Spleen (tissue), 11 donors: ENCODE results near the gene BCL3. TPM values are rescaled to one million over a fixed set of nuclear protein-coding genes. Genes with fewer than 3 reads are reported as not detected.

ENCODE experiments used
- DNase-seq: peaks from one replicate; pipeline ENCODE4 v3.0.0-alpha.2; 2020
- H3K27ac ChIP-seq, 8 donors: fragments of 200-600 bp; sonication (generic) in 7 of 8; 1 replicate in 4 of 8; 2 replicates in 4 of 8; pipeline versions ENCODE4 v1.5.0 to v1.8.0; 2016 to 2021; ENCODE audit warnings: inconsistent platforms in 4 of 8, mild to moderate bottlenecking in 4 of 8, moderate library complexity in 1 of 8
- H3K27me3 ChIP-seq, 7 donors: fragments of 200-600 bp; sonication (generic) in 6 of 7; replicated peaks in 1 of 7; 1 replicate in 4 of 7; 2 replicates in 3 of 7; pipeline versions ENCODE4 v1.5.0 to v1.8.0; 2016 to 2021; ENCODE audit warnings: inconsistent platforms in 3 of 7, mild to moderate bottlenecking in 1 of 7
- H3K36me3 ChIP-seq, 6 donors: fragments of 200-600 bp; sonication (generic) in 5 of 6; 1 replicate in 4 of 6; 2 replicates in 2 of 6; pipeline versions ENCODE4 v1.5.0 to v1.8.0; 2016 to 2021; ENCODE audit warnings: inconsistent platforms in 2 of 6
- H3K4me1 ChIP-seq, 6 donors: fragments of 200-600 bp; sonication (generic) in 5 of 6; 1 replicate in 3 of 6; 2 replicates in 3 of 6; pipeline versions ENCODE4 v1.5.0 to v1.8.0; 2016 to 2021; ENCODE audit warnings: inconsistent platforms in 3 of 6
- H3K4me3 ChIP-seq, 8 donors: fragments of 200-600 bp; sonication (generic) in 7 of 8; 1 replicate in 4 of 8; 2 replicates in 4 of 8; pipeline versions ENCODE4 v1.5.0 to v1.8.0; 2016 to 2021; ENCODE audit warnings: inconsistent platforms in 4 of 8, mild to moderate bottlenecking in 4 of 8, moderate library complexity in 2 of 8
- H3K9me3 ChIP-seq, 8 donors: fragments of 200-600 bp; sonication (generic) in 7 of 8; 1 replicate in 4 of 8; 2 replicates in 4 of 8; pipeline versions ENCODE4 v1.5.0 to v1.8.0; 2016 to 2021; ENCODE audit warnings: inconsistent platforms in 4 of 8
- POLR2A ChIP-seq, 3 donors: fragments of 450-650 bp; IDR thresholded peaks; one replicate each; pipeline ENCODE4 v1.5.1; 2017; ENCODE audit warnings: antibody characterized with exemption in 3 of 3, mild to moderate bottlenecking in 1 of 3
- POLR2AphosphoS5 ChIP-seq, 3 donors: sonication (generic); formaldehyde crosslinking; IDR thresholded peaks; one replicate each; pipeline ENCODE4 v1.5.1; 2017; ENCODE audit warnings: antibody characterized with exemption in 3 of 3
- WGBS, 5 donors: extraction: QIAGEN DNeasy Blood & Tissue Kit in 3 of 5; methylation state at CpG; one replicate each; pipeline versions ENCODE4 v1.1.5 to v1.1.7; 2013 to 2018; 5-methylcytosine and 5-hydroxymethylcytosine counted together
- intact Hi-C: fragments of 100-400 bp; cut with DNase I; formaldehyde crosslinking; loops from one replicate; pipeline ENCODE4 v1.15.0; 2023; ENCODE audit warnings: low total_unique reads
- polyA plus RNA-seq, 3 donors: library from polyadenylated mRNA; stranded (reverse); fragments of 200-250 nt; gene quantifications; one replicate each; pipeline ENCODE4 v1.2.1, GENCODE V29; 2013
- total RNA-seq, 7 donors: library from RNA; depleted of rRNA in 3 of 7; stranded (reverse); fragments of >200 nt in 3 of 7; fragmentation: NEBNext Ultra II Directional in 4 of 7; extraction: Animal tissue kit (Norgen Biotek cat#: 25700) in 4 of 7; gene quantifications; one replicate each; pipeline versions ENCODE4 v1.1.0 to v1.2.1, GENCODE V29; 2016 to 2021
- TF ChIP-seq, protein P1 (sequence below), 11 experiments: fragments of 200-600 bp in 7 of 11; fragments of 450-650 bp in 4 of 11; sonication (generic) in 4 of 11; IDR thresholded peaks in 8 of 11; conservative IDR thresholded peaks in 3 of 11; 1 replicate in 7 of 11; 2 replicates in 4 of 11; pipeline versions ENCODE4 v1.4.0 to v1.8.0; 2016 to 2021; ENCODE audit warnings: antibody characterized with exemption in 11 of 11, inconsistent platforms in 4 of 11, mild to moderate bottlenecking in 1 of 11
- donor health status: healthy with polysubstance abuse.
- donor health status: DM: no; HTN: no; CAD: no; lungs with moderate emphysema.
- donor health status: DM: no; HTN: no; CAD: no.
- donor health status: Bipolar disorder and iron deficiency.
- donor health status: healthy.
- donor health status: DM: no; HTN: no; CAD: no.
- donor health status: DM: yes; HTN: yes; CAD: no.

BCL3 gene
- total and polyA plus RNA-seq, 10 donors: 26.5 to 229 (median 76.9) TPM

DNA sequence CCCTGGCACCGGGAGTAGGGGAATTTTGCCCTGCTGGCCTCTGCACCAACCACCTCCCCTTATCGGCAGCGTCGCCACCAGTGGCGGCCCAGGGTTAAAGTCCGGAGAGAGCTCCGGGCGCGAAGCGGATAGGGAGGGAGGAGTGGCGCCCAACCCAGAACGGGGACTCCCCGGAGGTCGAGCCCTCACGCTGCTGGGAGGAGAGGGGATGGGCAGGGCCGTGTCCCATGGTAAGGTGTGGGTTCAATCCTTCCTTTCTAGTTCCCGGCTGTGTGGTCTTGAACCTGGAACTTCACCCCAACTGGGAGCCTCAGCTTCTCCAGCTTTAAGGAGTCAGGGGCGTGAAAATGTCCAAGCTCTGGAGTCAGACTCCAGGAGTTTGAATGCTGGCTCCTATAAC is 23.3 kb upstream of the BCL3 start:
- Histone ChIP-seq H3K36me3 (no peaks in the 10 kb centered on the region), H3K4me1 (peaks cover 34 to 91% (median 64%) of the 10 kb centered on the region in 6 donors), H3K9me3 (no peaks in the 10 kb centered on the region), H3K27ac (peak overlapping the region in 6 of 8 donors; percentile 15 to 77 (median 60)), H3K4me3 (peak overlapping the region in 1 of 8 donors; percentile 13), H3K27me3 (no peaks in the 10 kb centered on the region)
- intact Hi-C loops: loop anchor here (2.0 kb wide), 1 partner anchor 46 kb away; no protein-coding TSS in a partner anchor
- DNase-seq: peak; percentile 81
- TF ChIP-seq, protein P1, sequence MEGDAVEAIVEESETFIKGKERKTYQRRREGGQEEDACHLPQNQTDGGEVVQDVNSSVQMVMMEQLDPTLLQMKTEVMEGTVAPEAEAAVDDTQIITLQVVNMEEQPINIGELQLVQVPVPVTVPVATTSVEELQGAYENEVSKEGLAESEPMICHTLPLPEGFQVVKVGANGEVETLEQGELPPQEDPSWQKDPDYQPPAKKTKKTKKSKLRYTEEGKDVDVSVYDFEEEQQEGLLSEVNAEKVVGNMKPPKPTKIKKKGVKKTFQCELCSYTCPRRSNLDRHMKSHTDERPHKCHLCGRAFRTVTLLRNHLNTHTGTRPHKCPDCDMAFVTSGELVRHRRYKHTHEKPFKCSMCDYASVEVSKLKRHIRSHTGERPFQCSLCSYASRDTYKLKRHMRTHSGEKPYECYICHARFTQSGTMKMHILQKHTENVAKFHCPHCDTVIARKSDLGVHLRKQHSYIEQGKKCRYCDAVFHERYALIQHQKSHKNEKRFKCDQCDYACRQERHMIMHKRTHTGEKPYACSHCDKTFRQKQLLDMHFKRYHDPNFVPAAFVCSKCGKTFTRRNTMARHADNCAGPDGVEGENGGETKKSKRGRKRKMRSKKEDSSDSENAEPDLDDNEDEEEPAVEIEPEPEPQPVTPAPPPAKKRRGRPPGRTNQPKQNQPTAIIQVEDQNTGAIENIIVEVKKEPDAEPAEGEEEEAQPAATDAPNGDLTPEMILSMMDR (IDR thresholded peaks at IDR 0.05 in 8 of 11, conservative IDR thresholded peaks at IDR 0.05 in 3 of 11): no peak
- TF ChIP-seq POLR2A (IDR thresholded peaks at IDR 0.05) (no peak), POLR2AphosphoS5 (IDR thresholded peaks at IDR 0.05) (peak in 2 of 3 donors; percentile 50 to 61)
- 19 to 57% (median 31%) methylated on average over 8 to 18 of the region's 18 CpGs for WGBS, 5 donors

DNA sequence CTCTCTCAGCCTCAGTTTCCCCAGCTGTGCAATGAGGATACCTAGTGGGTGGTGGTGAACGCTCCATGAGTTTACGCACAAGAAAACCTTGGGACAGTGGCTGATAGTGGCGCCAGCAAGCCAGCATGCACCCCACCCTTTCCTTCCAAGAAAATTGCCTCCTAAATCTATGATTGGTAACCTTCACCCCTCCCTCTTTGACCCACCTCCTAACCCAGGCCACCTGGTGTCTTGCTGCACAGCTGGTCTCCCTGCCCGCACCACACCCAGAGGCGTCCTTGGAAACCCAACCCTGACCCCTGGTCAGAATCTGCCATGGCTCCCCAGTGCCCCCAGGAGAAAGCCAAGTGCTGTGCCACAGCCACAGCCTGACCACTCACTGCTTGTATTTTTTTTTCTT is 22.8 kb upstream of the BCL3 start:
- DNase-seq: no peak
- TF ChIP-seq POLR2A (IDR thresholded peaks at IDR 0.05) (no peak), POLR2AphosphoS5 (IDR thresholded peaks at IDR 0.05) (no peak)
- TF ChIP-seq, protein P1 (IDR thresholded peaks at IDR 0.05 in 8 of 11, conservative IDR thresholded peaks at IDR 0.05 in 3 of 11): no peak
- intact Hi-C loops: loop anchor here (2.0 kb wide), 1 partner anchor 45 kb away; no protein-coding TSS in a partner anchor
- Histone ChIP-seq H3K4me3 (peak overlapping the region in 1 of 8 donors; percentile 13), H3K27me3 (no peaks in the 10 kb centered on the region), H3K27ac (peak overlapping the region in 6 of 8 donors; percentile 15 to 77 (median 60)), H3K36me3 (no peaks in the 10 kb centered on the region), H3K9me3 (no peaks in the 10 kb centered on the region), H3K4me1 (peaks cover 34 to 86% (median 62%) of the 10 kb centered on the region in 6 donors)
- 64 to 86% (median 82%) methylated on average over 5 of the region's 5 CpGs for WGBS, 5 donors

DNA sequence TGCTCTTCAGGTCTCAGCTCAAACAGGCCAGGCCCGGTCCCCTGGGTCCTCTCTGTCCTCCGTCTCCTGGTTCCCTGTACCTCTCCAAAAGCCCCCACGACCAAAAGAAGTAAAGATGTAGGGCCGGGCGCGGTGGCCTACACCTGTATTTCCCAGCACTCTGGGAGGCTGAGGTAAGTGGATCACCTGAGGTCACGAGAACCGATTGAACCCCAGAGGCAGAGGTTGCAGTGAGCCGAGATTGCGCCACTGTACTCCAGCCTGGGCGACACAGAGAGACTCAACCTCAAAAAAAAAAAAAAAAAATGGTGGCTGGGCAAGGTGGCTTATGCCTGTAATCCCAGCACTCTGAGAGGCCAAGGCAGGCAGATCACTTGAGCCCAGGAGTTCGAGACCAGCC is 22.0 kb upstream of the BCL3 start:
- no peak for DNase-seq
- no peaks in the 10 kb centered on the region for H3K27me3 ChIP-seq
- intact Hi-C loops: no loop called here
- peak overlapping the region in 3 of 8 donors; percentile 17 to 67 (median 60) for H3K27ac ChIP-seq
- H3K36me3 ChIP-seq: no peaks in the 10 kb centered on the region
- 82 to 92% (median 92%) methylated on average over 12 of the region's 12 CpGs for WGBS, 5 donors
- no peak for TF ChIP-seq POLR2AphosphoS5 (IDR thresholded peaks at IDR 0.05)
- TF ChIP-seq POLR2A (IDR thresholded peaks at IDR 0.05): no peak
- TF ChIP-seq, protein P1 (IDR thresholded peaks at IDR 0.05 in 8 of 11, conservative IDR thresholded peaks at IDR 0.05 in 3 of 11): no peak
- H3K9me3 ChIP-seq: no peaks in the 10 kb centered on the region
- no peak overlapping the region for H3K4me3 ChIP-seq
- H3K4me1 ChIP-seq: peaks cover 34 to 78% (median 57%) of the 10 kb centered on the region in 6 donors

DNA sequence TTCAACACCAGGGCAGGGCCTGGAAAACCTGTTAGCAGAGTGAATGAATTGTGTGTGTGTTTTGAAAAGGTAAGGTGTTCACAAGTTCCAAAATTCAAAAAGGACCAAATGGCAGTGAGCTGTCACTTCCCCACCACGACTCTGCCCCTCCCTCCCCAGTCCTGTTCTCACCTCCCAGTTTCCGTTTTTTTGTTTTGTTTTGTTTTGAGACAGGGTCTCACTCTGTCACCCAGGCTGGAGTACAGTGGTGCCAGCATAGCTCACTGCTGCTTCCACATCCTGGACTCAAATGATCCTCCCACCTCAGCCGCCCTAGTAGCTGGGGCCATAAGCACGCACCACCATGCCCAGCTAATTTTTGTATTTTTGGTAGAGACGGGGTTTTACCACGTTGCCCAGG is 20.3 kb upstream of the BCL3 start:
- Histone ChIP-seq H3K4me1 (peaks cover 18 to 66% (median 41%) of the 10 kb centered on the region in 6 donors), H3K27ac (peak overlapping the region in 2 of 8 donors; percentile 1 to 22), H3K27me3 (no peaks in the 10 kb centered on the region), H3K36me3 (no peaks in the 10 kb centered on the region), H3K9me3 (no peaks in the 10 kb centered on the region), H3K4me3 (no peak overlapping the region)
- DNase-seq: no peak
- 52 to 77% (median 64%) methylated on average over 6 of the region's 6 CpGs for WGBS, 5 donors
- TF ChIP-seq, protein P1 (IDR thresholded peaks at IDR 0.05 in 8 of 11, conservative IDR thresholded peaks at IDR 0.05 in 3 of 11): no peak
- TF ChIP-seq POLR2AphosphoS5 (IDR thresholded peaks at IDR 0.05) (no peak), POLR2A (IDR thresholded peaks at IDR 0.05) (no peak)
- intact Hi-C loops: no loop called here
